CD14-positive monocyte (primary cell): Measurements from ENCODE around the gene PPP1R10. TPM values are rescaled to one million over a fixed set of nuclear protein-coding genes. Genes with fewer than 3 reads are reported as not detected.

ENCODE experiments used
- DNase-seq, 3 donors: peaks; one replicate each; pipeline ENCODE4 v3.0.0-alpha.2; 2011 to 2022
- H2AFZ ChIP-seq: 2 replicates; pipeline ENCODE4 v1.6.0; 2012; ENCODE audit warnings: mild to moderate bottlenecking, low read depth, low read length, inconsistent platforms; ENCODE audit not compliant: insufficient read depth, poor library complexity, severe bottlenecking
- H3K27ac ChIP-seq, 2 donors: 1 replicate in 1 of 2; 2 replicates in 1 of 2; pipeline ENCODE4 v1.5.1; 2012 to 2013; ENCODE audit warnings: low read length in 2 of 2, control low read depth in 1 of 2, inconsistent platforms in 1 of 2, low read depth in 1 of 2, mild to moderate bottlenecking in 1 of 2
- H3K27me3 ChIP-seq, 2 donors: one replicate each; pipeline versions ENCODE4 v1.6.0 to v1.6.1; 2011 to 2013; ENCODE audit warnings: low read length in 2 of 2; ENCODE audit not compliant: control insufficient read depth in 2 of 2, insufficient read depth in 2 of 2
- H3K36me3 ChIP-seq, 2 donors: replicated peaks in 1 of 2; 1 replicate in 1 of 2; 2 replicates in 1 of 2; pipeline versions ENCODE4 v1.5.1 to v1.6.1; 2012 to 2013; ENCODE audit warnings: low read length in 2 of 2, control low read depth in 1 of 2, inconsistent platforms in 1 of 2, mild to moderate bottlenecking in 1 of 2; ENCODE audit not compliant: insufficient read depth in 2 of 2, control insufficient read depth in 1 of 2
- H3K4me1 ChIP-seq, 2 donors: 1 replicate in 1 of 2; 2 replicates in 1 of 2; pipeline versions ENCODE4 v1.5.1 to v1.6.1; 2012 to 2013; ENCODE audit warnings: low read length in 2 of 2, control low read depth in 1 of 2, inconsistent platforms in 1 of 2, mild to moderate bottlenecking in 1 of 2, moderate library complexity in 1 of 2; ENCODE audit not compliant: insufficient read depth in 2 of 2, control insufficient read depth in 1 of 2
- H3K4me2 ChIP-seq: replicated peaks from 2 replicates; pipeline ENCODE3; 2012; ENCODE audit warnings: low read length, moderate library complexity, mild to moderate bottlenecking; ENCODE audit not compliant: poor library complexity, severe bottlenecking; ENCODE audit errors: extremely low read depth
- H3K4me3 ChIP-seq, 3 experiments: fragments of 200-600 bp in 1 of 3; sonication (generic) in 1 of 3; replicated peaks in 1 of 3; 1 replicate in 2 of 3; 2 replicates in 1 of 3; pipeline ENCODE4 v1.5.1; 2011 to 2013; ENCODE audit warnings: low read length in 3 of 3, mild to moderate bottlenecking in 3 of 3, control low read depth in 2 of 3, low read depth in 2 of 3, inconsistent platforms in 1 of 3, moderate library complexity in 1 of 3
- H3K79me2 ChIP-seq: 2 replicates; pipeline ENCODE4 v1.6.0; 2012; ENCODE audit warnings: mild to moderate bottlenecking, control low read depth, inconsistent platforms, low read length, moderate library complexity; ENCODE audit not compliant: insufficient read depth
- H3K9ac ChIP-seq: 2 replicates; pipeline ENCODE4 v1.6.0; 2017; ENCODE audit warnings: low read length, mild to moderate bottlenecking; ENCODE audit not compliant: insufficient read depth, poor library complexity, severe bottlenecking
- H3K9me3 ChIP-seq, 2 donors: replicated peaks in 1 of 2; 1 replicate in 1 of 2; 2 replicates in 1 of 2; pipeline versions ENCODE4 v1.5.1 to v1.6.1; 2012 to 2013; ENCODE audit warnings: low read length in 2 of 2, control low read depth in 1 of 2; ENCODE audit not compliant: control insufficient read depth in 1 of 2, insufficient read depth in 1 of 2
- H4K20me1 ChIP-seq: 2 replicates; pipeline ENCODE4 v1.6.0; 2012; ENCODE audit warnings: mild to moderate bottlenecking, low read length, control low read depth, moderate library complexity; ENCODE audit not compliant: insufficient read depth
- H3K27ac Mint-ChIP-seq, 7 donors: one replicate each; pipeline ENCODE4 v1.8.0; 2020; ENCODE audit warnings: mild to moderate bottlenecking in 7 of 7, mixed read lengths in 7 of 7, moderate library complexity in 6 of 7, inconsistent platforms in 2 of 7
- H3K27me3 Mint-ChIP-seq, 3 donors: one replicate each; pipeline ENCODE4 v1.8.0; 2021 to 2022; ENCODE audit warnings: low read depth in 3 of 3, mild to moderate bottlenecking in 3 of 3, mixed read lengths in 3 of 3, moderate library complexity in 3 of 3, inconsistent platforms in 1 of 3
- H3K36me3 Mint-ChIP-seq, 2 donors: one replicate each; pipeline ENCODE4 v1.8.0; 2020; ENCODE audit warnings: mixed read lengths in 2 of 2, inconsistent platforms in 1 of 2, mild to moderate bottlenecking in 1 of 2
- H3K4me1 Mint-ChIP-seq: one replicate; pipeline ENCODE4 v1.8.0; 2020; ENCODE audit warnings: mild to moderate bottlenecking, mixed read lengths
- H3K4me3 Mint-ChIP-seq, 2 donors: one replicate each; pipeline ENCODE4 v1.8.0; 2020; ENCODE audit warnings: mild to moderate bottlenecking in 2 of 2, mixed read lengths in 2 of 2, moderate library complexity in 1 of 2
- H3K9me3 Mint-ChIP-seq, 7 donors: one replicate each; pipeline ENCODE4 v1.8.0; 2020 to 2022; ENCODE audit warnings: mixed read lengths in 7 of 7, mild to moderate bottlenecking in 6 of 7, moderate library complexity in 6 of 7, inconsistent platforms in 2 of 7
- CTCF ChIP-seq: fragments of 200-600 bp; IDR thresholded peaks from one replicate; pipeline ENCODE4 v1.8.0; 2022; ENCODE audit warnings: antibody characterized with exemption, mild to moderate bottlenecking
- WGBS: methylation state at CpG from one replicate; pipeline ENCODE4 v1.1.5; 2013; ENCODE audit warnings: missing lambda C conversion rate; ENCODE audit not compliant: insufficient coverage; 5-methylcytosine and 5-hydroxymethylcytosine counted together
- intact Hi-C, 2 donors: fragments of 100-400 bp; cut with micrococcal nuclease; formaldehyde crosslinking; loops; one replicate each; pipeline versions ENCODE4 v1.15.0 to v1.15.1; 2023
- polyA plus RNA-seq, 3 donors: library from polyadenylated mRNA; depleted of rRNA in 1 of 3; unstranded in 2 of 3; stranded (reverse) in 1 of 3; fragments of 300-500 nt in 2 of 3; fragments of >200 nt in 1 of 3; fragmentation: Illumina TruSeq in 2 of 3; gene quantifications; 1 replicate in 2 of 3; 2 replicates in 1 of 3; pipeline ENCODE4 v1.2.3, GENCODE V29; 2012 to 2021
- small RNA-seq: library from RNA; depleted of rRNA; stranded (forward); fragments of <200 nt; gene quantifications from one replicate; pipeline ENCODE3, GENCODE V24; 2012; ENCODE audit warnings: low read depth; ENCODE audit not compliant: insufficient read length

The PPP1R10 gene
- polyA plus RNA-seq, 3 donors = 9.5 to 18.3 (median 16.4) TPM

DNA sequence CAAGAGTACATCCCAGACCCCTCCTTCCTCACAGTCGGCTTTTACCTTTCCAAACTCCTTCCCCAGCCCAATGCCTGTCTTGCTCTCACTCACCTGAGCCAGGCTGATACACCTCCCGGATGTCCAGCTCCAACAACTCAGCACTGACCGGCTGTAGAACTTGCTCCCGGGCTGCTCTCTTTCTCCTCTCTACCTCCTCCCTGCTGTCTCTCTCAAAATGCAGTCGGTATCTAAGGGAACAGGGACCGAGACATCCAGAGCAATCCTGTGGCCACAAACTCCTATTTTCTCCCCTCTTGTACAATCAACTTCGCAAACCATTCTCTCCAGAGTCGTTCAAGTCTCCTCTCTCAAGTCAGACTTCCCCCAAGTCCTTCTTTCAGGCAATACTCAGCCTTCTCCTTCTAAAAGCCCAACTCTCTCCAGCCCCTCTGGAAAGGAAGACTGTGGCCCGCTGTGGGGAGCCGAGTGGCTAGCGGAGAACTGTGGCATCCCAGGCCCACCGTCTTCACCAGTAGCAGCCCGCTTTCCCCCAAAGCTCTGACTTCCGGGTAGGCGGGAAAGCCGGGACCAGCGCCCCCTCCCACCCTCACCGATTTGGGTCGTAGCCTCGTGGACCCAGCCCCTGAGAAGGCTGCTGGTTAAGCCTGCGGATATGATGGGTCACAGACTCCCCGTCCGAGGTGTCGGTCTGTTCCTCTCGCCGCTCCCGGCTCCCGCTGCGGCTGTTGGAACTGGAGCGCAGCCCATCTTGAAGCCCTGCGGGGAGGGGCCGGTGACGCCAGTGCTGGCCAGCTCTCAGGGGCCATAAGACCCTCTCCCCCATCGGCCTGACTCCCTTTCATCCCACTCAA lies 61.9 kb downstream of the PPP1R10 start:
- TF ChIP-seq CTCF = no peak
- Mint-ChIP-seq H3K4me3 (peak overlapping the region; percentile 95), H3K27me3 (peaks cover 0 to 6% (median 4%) of the 10 kb centered on the region in 3 donors), H3K4me1 (peaks cover 19% of the 10 kb centered on the region), H3K27ac (peak overlapping the region; percentile 95 to 100 (median 99)), H3K36me3 (peaks cover 46 to 52% of the 10 kb centered on the region in 2 donors), H3K9me3 (peaks cover 0 to 1% (median 0%) of the 10 kb centered on the region in 7 donors)
- Histone ChIP-seq H3K27me3 (no peaks in the 10 kb centered on the region), H3K9me3 (no peaks in the 10 kb centered on the region), H3K79me2 (peaks cover 37% of the 10 kb centered on the region), H3K36me3 (peaks cover 29 to 40% of the 10 kb centered on the region in 2 donors), H3K27ac (peak overlapping the region; percentile 92 to 93), H3K4me1 (peaks cover 20 to 28% of the 10 kb centered on the region in 2 donors), H3K4me2 (peak overlapping the region; percentile 85), H3K9ac (peak overlapping the region; percentile 83), H3K4me3 (peak overlapping the region; percentile 73 to 93 (median 93)), H2AFZ (peak overlapping the region; percentile 67), H4K20me1 (peaks cover 4% of the 10 kb centered on the region)
- peak in 1 of 3 donors; percentile 30 for DNase-seq
- intact Hi-C loops = no loop called here
- 26% methylated on average over 29 of the region's 34 CpGs for WGBS

DNA sequence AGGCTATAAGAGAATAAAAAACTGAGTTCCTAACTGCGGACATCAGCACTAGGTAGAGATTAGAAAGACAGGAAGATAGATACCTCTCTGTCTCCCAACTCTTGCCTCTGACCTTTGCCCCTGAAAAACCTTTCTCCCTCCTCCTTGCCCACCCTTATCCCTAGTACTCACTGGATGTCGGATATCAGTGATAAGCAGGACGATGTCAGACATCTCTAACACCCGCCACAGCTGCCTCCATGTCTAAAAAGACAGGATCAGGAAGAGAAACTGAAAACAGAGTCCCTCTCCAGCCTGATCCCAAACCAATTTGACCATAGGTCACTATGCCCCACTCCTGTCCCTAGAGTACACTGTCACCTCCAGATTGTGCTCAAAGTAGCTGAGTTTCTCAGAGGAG lies 62.6 kb downstream of the PPP1R10 start:
- peaks cover 29 to 48% of the 10 kb centered on the region in 2 donors for H3K36me3 ChIP-seq
- H3K27me3 ChIP-seq = no peaks in the 10 kb centered on the region
- 94% methylated on average over 3 of the region's 4 CpGs for WGBS
- peaks cover 29% of the 10 kb centered on the region for H3K79me2 ChIP-seq
- no peak overlapping the region for H3K9ac ChIP-seq
- H3K4me1 ChIP-seq = peaks cover 20 to 28% of the 10 kb centered on the region in 2 donors
- Mint-ChIP-seq H3K4me3 (no peak overlapping the region), H3K4me1 (peaks cover 19% of the 10 kb centered on the region), H3K27ac (peak overlapping the region in 1 of 7 donors; percentile 52), H3K36me3 (peaks cover 52 to 55% of the 10 kb centered on the region in 2 donors), H3K27me3 (peaks cover 0 to 6% (median 4%) of the 10 kb centered on the region in 3 donors), H3K9me3 (peaks cover 0 to 1% (median 0%) of the 10 kb centered on the region in 7 donors)
- intact Hi-C loops = no loop called here
- no peaks in the 10 kb centered on the region for H3K9me3 ChIP-seq
- H2AFZ ChIP-seq = no peak overlapping the region
- no peak for TF ChIP-seq CTCF
- H3K27ac ChIP-seq = no peak overlapping the region
- DNase-seq = no peak
- H3K4me3 ChIP-seq = no peak overlapping the region
- H3K4me2 ChIP-seq = no peak overlapping the region
- H4K20me1 ChIP-seq = peaks cover 4% of the 10 kb centered on the region

Small RNA genes within 50 kb of the gene (small RNA-seq; reads per million reads assigned to genes)
- gene MIR877 = 1.4 reads per million

Other genes with a start within 250 kb of the PPP1R10 start
- gene HLA-E, start 127.7 kb downstream of the PPP1R10 start, polyA plus RNA-seq = 100 to 1,000 TPM; 870 to 944 (median 893) TPM
- 10 to 100 TPM; 10.3 to 13.4 (median 12.9) TPM for gene GNL1, start 60.8 kb downstream of the PPP1R10 start, polyA plus RNA-seq
- gene PRR3, start 59.9 kb downstream of the PPP1R10 start, polyA plus RNA-seq = 1 to 10 TPM; 2.8 to 7.1 (median 3.6) TPM
- gene ABCF1, start 45.8 kb downstream of the PPP1R10 start, polyA plus RNA-seq = 10 to 100 TPM in 2 of 3 donors, 1 to 10 TPM in 1; 7.5 to 19.8 (median 14.6) TPM
- 10 to 100 TPM; 18.8 to 52.4 (median 45.2) TPM for gene MRPS18B, start 597 bp upstream of the PPP1R10 start, polyA plus RNA-seq
- gene ATAT1, start 9.6 kb upstream of the PPP1R10 start, polyA plus RNA-seq = 10 to 100 TPM in 1 of 3 donors, under 1 TPM in 2; 0.51 to 10.4 (median 0.68) TPM
- gene C6orf136, start 29.9 kb upstream of the PPP1R10 start, polyA plus RNA-seq = 10 to 100 TPM in 1 of 3 donors, 1 to 10 TPM in 2; 2.0 to 18.4 (median 2.7) TPM
- gene DHX16, start 55.8 kb upstream of the PPP1R10 start, polyA plus RNA-seq = 10 to 100 TPM; 16.4 to 70.1 (median 19.0) TPM
- 100 to 1,000 TPM in 1 of 3 donors, 10 to 100 TPM in 2; 58.5 to 226 (median 78.9) TPM for gene PPP1R18, start 69.4 kb upstream of the PPP1R10 start, polyA plus RNA-seq
- 10 to 100 TPM; 25.9 to 36.0 (median 35.0) TPM for gene NRM, start 73.7 kb upstream of the PPP1R10 start, polyA plus RNA-seq
- 1 to 10 TPM in 1 of 3 donors, under 1 TPM in 2; 0.27 to 4.5 (median 0.34) TPM for gene MDC1, start 100.0 kb upstream of the PPP1R10 start, polyA plus RNA-seq
- 100 to 1,000 TPM in 1 of 3 donors, 10 to 100 TPM in 2; 48.4 to 130 (median 57.0) TPM for gene TUBB, start 103.1 kb upstream of the PPP1R10 start, polyA plus RNA-seq
- gene FLOT1, start 125.4 kb upstream of the PPP1R10 start, polyA plus RNA-seq = 100 to 1,000 TPM; 124 to 153 (median 132) TPM
- gene IER3, start 127.3 kb upstream of the PPP1R10 start, polyA plus RNA-seq = 100 to 1,000 TPM in 1 of 3 donors, 10 to 100 TPM in 2; 30.6 to 188 (median 53.2) TPM